H9 (cell line): Measurements from ENCODE around the gene CAMTA1. TPM values are rescaled to one million over a fixed set of nuclear protein-coding genes. Genes with fewer than 3 reads are reported as not detected.

Experiments
- DNase-seq: peaks from one replicate; pipeline ENCODE4 v3.0.0-alpha.2; 2017
- H2AFZ ChIP-seq: one replicate; pipeline ENCODE4 v1.6.1; 2013; ENCODE audit warnings: mild to moderate bottlenecking, low read length, control low read depth, moderate library complexity
- H2AK5ac ChIP-seq: 2 replicates; pipeline ENCODE4 v1.6.1; 2013; ENCODE audit warnings: low read length, control low read depth, mixed read lengths; ENCODE audit not compliant: insufficient read length
- H2BK120ac ChIP-seq: one replicate; pipeline ENCODE4 v1.6.1; 2013; ENCODE audit warnings: low read depth, mild to moderate bottlenecking, low read length, control low read depth, inconsistent platforms; ENCODE audit not compliant: poor library complexity, severe bottlenecking
- H2BK12ac ChIP-seq: 2 replicates; pipeline ENCODE4 v1.6.1; 2013; ENCODE audit warnings: low read length, control low read depth, mixed read lengths, low read depth; ENCODE audit not compliant: insufficient read length
- H2BK15ac ChIP-seq: 2 replicates; pipeline ENCODE4 v1.6.1; 2013; ENCODE audit warnings: low read depth, low read length, control low read depth
- H2BK20ac ChIP-seq: one replicate; pipeline ENCODE4 v1.6.1; 2013; ENCODE audit warnings: low read depth, mild to moderate bottlenecking, low read length, control low read depth, inconsistent platforms; ENCODE audit not compliant: poor library complexity, severe bottlenecking
- H2BK5ac ChIP-seq: 2 replicates; pipeline ENCODE4 v1.6.1; 2013; ENCODE audit warnings: low read length, control low read depth, mixed read lengths; ENCODE audit not compliant: insufficient read length
- H3K14ac ChIP-seq: 2 replicates; pipeline ENCODE4 v1.6.1; 2013; ENCODE audit warnings: low read length, control low read depth; ENCODE audit not compliant: insufficient read depth
- H3K18ac ChIP-seq: 2 replicates; pipeline ENCODE4 v1.6.1; 2013; ENCODE audit warnings: low read depth, mild to moderate bottlenecking, mixed read lengths, low read length, control low read depth; ENCODE audit not compliant: insufficient read length
- H3K23ac ChIP-seq: 2 replicates; pipeline ENCODE4 v1.6.1; 2013; ENCODE audit warnings: low read length, control low read depth, mixed read lengths, low read depth; ENCODE audit not compliant: insufficient read length
- H3K23me2 ChIP-seq: 2 replicates; pipeline ENCODE4 v1.6.1; 2013; ENCODE audit warnings: low read depth, mild to moderate bottlenecking, mixed read lengths, low read length, control low read depth; ENCODE audit not compliant: insufficient read length, poor library complexity, severe bottlenecking
- H3K27ac ChIP-seq: 2 replicates; pipeline ENCODE4 v1.5.1; 2013; ENCODE audit warnings: low read length, control low read depth, mixed read lengths, low read depth; ENCODE audit not compliant: insufficient read length
- H3K27me3 ChIP-seq: 2 replicates; pipeline ENCODE4 v1.6.1; 2013; ENCODE audit warnings: low read length, control low read depth, inconsistent platforms; ENCODE audit not compliant: insufficient read depth
- H3K4ac ChIP-seq: 2 replicates; pipeline ENCODE4 v1.6.1; 2013; ENCODE audit warnings: low read depth, mild to moderate bottlenecking, control low read depth, inconsistent platforms, low read length, moderate library complexity
- H3K4me1 ChIP-seq: 2 replicates; pipeline ENCODE4 v1.6.1; 2013; ENCODE audit warnings: low read length, control low read depth, inconsistent platforms; ENCODE audit not compliant: insufficient read depth
- H3K4me2 ChIP-seq: 2 replicates; pipeline ENCODE4 v1.6.1; 2013; ENCODE audit warnings: low read length, control low read depth, mixed read lengths; ENCODE audit not compliant: insufficient read length, insufficient read depth
- H3K56ac ChIP-seq: 2 replicates; pipeline ENCODE4 v1.6.1; 2013; ENCODE audit warnings: low read depth, mild to moderate bottlenecking, mixed read lengths, low read length, control low read depth; ENCODE audit not compliant: insufficient read length
- H3K79me1 ChIP-seq: 2 replicates; pipeline ENCODE4 v1.6.1; 2013; ENCODE audit warnings: low read depth, mild to moderate bottlenecking, moderate library complexity, low read length, control low read depth, inconsistent platforms; ENCODE audit not compliant: insufficient read depth, poor library complexity, severe bottlenecking
- H3K79me2 ChIP-seq: 2 replicates; pipeline ENCODE4 v1.6.1; 2013; ENCODE audit warnings: low read length, control low read depth, inconsistent platforms; ENCODE audit not compliant: insufficient read depth
- H3K9ac ChIP-seq: 2 replicates; pipeline ENCODE4 v1.6.1; 2013; ENCODE audit warnings: low read length, control low read depth, mixed read lengths; ENCODE audit not compliant: insufficient read length; ENCODE audit errors: extremely low read depth
- H3K9me3 ChIP-seq: one replicate; pipeline ENCODE4 v1.6.1; 2013; ENCODE audit warnings: low read depth, low read length, inconsistent platforms; ENCODE audit not compliant: control insufficient read depth
- H3T11ph ChIP-seq: one replicate; pipeline ENCODE4 v1.6.1; 2013; ENCODE audit warnings: mild to moderate bottlenecking, low read length, control low read depth, inconsistent platforms
- H4K20me1 ChIP-seq: one replicate; pipeline ENCODE4 v1.6.1; 2013; ENCODE audit not compliant: control insufficient read depth, insufficient read length, insufficient read depth
- H4K5ac ChIP-seq: 2 replicates; pipeline ENCODE4 v1.6.1; 2013; ENCODE audit warnings: low read depth, mild to moderate bottlenecking, mixed read lengths, low read length, control low read depth; ENCODE audit not compliant: insufficient read length
- H4K8ac ChIP-seq: replicated peaks from 2 replicates; pipeline ENCODE4 v1.6.1; 2013; ENCODE audit warnings: low read length, control low read depth, mixed read lengths, low read depth; ENCODE audit not compliant: insufficient read length
- H4K91ac ChIP-seq: 2 replicates; pipeline ENCODE4 v1.6.1; 2013; ENCODE audit warnings: low read depth, mild to moderate bottlenecking, moderate library complexity, mixed read lengths, low read length, control low read depth; ENCODE audit not compliant: insufficient read length
- H3K27ac Mint-ChIP-seq, 3 experiments: 2 replicates in 2 of 3; 3 replicates in 1 of 3; pipeline ENCODE4 v1.8.0; 2020 to 2021; ENCODE audit warnings: mixed read lengths in 3 of 3, mild to moderate bottlenecking in 1 of 3, moderate library complexity in 1 of 3
- H3K27me3 Mint-ChIP-seq: 2 replicates; pipeline ENCODE4 v1.8.0; 2021; ENCODE audit warnings: low read depth, mild to moderate bottlenecking, moderate library complexity, mixed read lengths
- H3K36me3 Mint-ChIP-seq, 3 experiments: 2 replicates in 2 of 3; 3 replicates in 1 of 3; pipeline ENCODE4 v1.8.0; 2020 to 2021; ENCODE audit warnings: low read depth in 3 of 3, mixed read lengths in 3 of 3; ENCODE audit not compliant: insufficient read depth in 1 of 3
- H3K4me1 Mint-ChIP-seq, 2 experiments: 2 replicates each; pipeline ENCODE4 v1.8.0; 2020; ENCODE audit warnings: mixed read lengths in 2 of 2
- H3K4me3 Mint-ChIP-seq, 2 experiments: 2 replicates in 1 of 2; 3 replicates in 1 of 2; pipeline ENCODE4 v1.8.0; 2020 to 2021; ENCODE audit warnings: mild to moderate bottlenecking in 2 of 2, mixed read lengths in 2 of 2, moderate library complexity in 1 of 2
- H3K9me3 Mint-ChIP-seq, 2 experiments: 2 replicates in 1 of 2; 3 replicates in 1 of 2; pipeline ENCODE4 v1.8.0; 2020; ENCODE audit warnings: mild to moderate bottlenecking in 2 of 2, mixed read lengths in 2 of 2, moderate library complexity in 1 of 2
- CTCF ChIP-seq: fragments of 200-600 bp; sonication (generic); conservative IDR thresholded peaks from 3 replicates; pipeline ENCODE4 v1.8.0; 2021; ENCODE audit warnings: antibody characterized with exemption, mild to moderate bottlenecking
- WGBS: extraction: QIAGEN DNeasy Blood & Tissue Kit; methylation state at CpG from one replicate; pipeline ENCODE4 v1.1.7; 2013; ENCODE audit warnings: missing lambda C conversion rate, low lambda C conversion rate, mixed read lengths; ENCODE audit not compliant: insufficient read length; ENCODE audit errors: extremely low coverage; 5-methylcytosine and 5-hydroxymethylcytosine counted together
- total RNA-seq: library from RNA; stranded (reverse); gene quantifications from 2 replicates; pipeline ENCODE4 v1.2.1, GENCODE V29; 2021

The CAMTA1 gene
- total RNA-seq, 1 experiment from 2014 or later: 115 TPM

GRCh38 chr1:6866825-6867224 lies 81.6 kb downstream of the CAMTA1 start:
- H3T11ph ChIP-seq: no peak overlapping the region
- H4K91ac ChIP-seq: no peak overlapping the region
- no peaks in the 10 kb centered on the region for H3K9me3 Mint-ChIP-seq
- no peak overlapping the region for H2AFZ ChIP-seq
- H4K8ac ChIP-seq: no peak overlapping the region
- H4K5ac ChIP-seq: no peak overlapping the region
- H3K9ac ChIP-seq: no peak overlapping the region
- no peaks in the 10 kb centered on the region for H3K27me3 ChIP-seq
- H2BK120ac ChIP-seq: no peak overlapping the region
- H2AK5ac ChIP-seq: no peak overlapping the region
- no peak overlapping the region for H2BK20ac ChIP-seq
- WGBS: no CpG with 5 or more reads among the region's 7 CpGs
- no peak overlapping the region for H3K4me3 Mint-ChIP-seq
- no peak overlapping the region for H3K14ac ChIP-seq
- H3K36me3 Mint-ChIP-seq: peaks cover 5 to 15% (median 11%) of the 10 kb centered on the region in 3 experiments; a peak in 4 of 7 replicates
- H2BK5ac ChIP-seq: no peak overlapping the region
- peaks cover 50 to 52% of the 10 kb centered on the region in 2 experiments for H3K4me1 Mint-ChIP-seq
- H3K4me1 ChIP-seq: peaks cover 8% of the 10 kb centered on the region; the same call in 1 of the 2 replicates
- H2BK15ac ChIP-seq: no peak overlapping the region
- H3K23ac ChIP-seq: no peak overlapping the region
- no peak overlapping the region for H3K27ac ChIP-seq
- H2BK12ac ChIP-seq: no peak overlapping the region
- TF ChIP-seq CTCF: no peak
- H3K27me3 Mint-ChIP-seq: no peaks in the 10 kb centered on the region
- no peaks in the 10 kb centered on the region for H4K20me1 ChIP-seq
- peaks cover 2% of the 10 kb centered on the region; the same call in 1 of the 2 replicates for H3K79me2 ChIP-seq
- H3K27ac Mint-ChIP-seq: peak overlapping the region in 2 of 3 experiments; percentile 85 to 87; a peak in 2 of 7 replicates
- no peak overlapping the region for H3K18ac ChIP-seq
- H3K23me2 ChIP-seq: no peaks in the 10 kb centered on the region
- no peak overlapping the region for H3K4ac ChIP-seq
- no peak for DNase-seq
- H3K4me2 ChIP-seq: no peak overlapping the region
- H3K9me3 ChIP-seq: no peaks in the 10 kb centered on the region
- no peak overlapping the region for H3K56ac ChIP-seq
- H3K79me1 ChIP-seq: peaks cover 10% of the 10 kb centered on the region
